NAMALWA (cell line): ENCODE results near the gene MON2.
"Not testable (repeated sequence)": the region's sequence is repeated elsewhere in the genome, so short reads cannot be mapped to it uniquely, and the experiment has no call there.

Source experiments
- DNase-seq: peaks from one replicate; pipeline ENCODE4 v3.0.0-alpha.2; 2015; ENCODE audit warnings: low spot score

The MON2 gene

DNA sequence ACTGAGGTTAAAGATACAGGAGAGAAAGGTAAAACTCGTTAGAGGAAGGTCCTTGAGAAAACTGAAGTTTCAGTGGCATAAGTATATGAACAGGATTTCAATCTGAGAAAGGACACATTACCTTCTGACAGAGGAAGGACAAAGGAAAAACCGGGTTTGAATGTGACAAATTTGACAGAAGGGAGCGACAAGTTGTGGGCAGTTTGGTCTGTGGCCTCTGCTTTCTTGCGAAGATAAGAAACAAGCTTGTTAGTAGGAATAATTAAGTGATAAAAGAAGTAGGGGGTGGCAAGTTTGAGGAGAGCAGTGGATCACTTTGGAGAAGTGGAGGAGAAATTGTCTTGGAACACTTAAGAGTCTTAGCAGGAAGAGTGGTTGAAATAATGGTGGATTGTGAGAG lies 5.1 kb downstream of the MON2 start:
- no peak for DNase-seq

DNA sequence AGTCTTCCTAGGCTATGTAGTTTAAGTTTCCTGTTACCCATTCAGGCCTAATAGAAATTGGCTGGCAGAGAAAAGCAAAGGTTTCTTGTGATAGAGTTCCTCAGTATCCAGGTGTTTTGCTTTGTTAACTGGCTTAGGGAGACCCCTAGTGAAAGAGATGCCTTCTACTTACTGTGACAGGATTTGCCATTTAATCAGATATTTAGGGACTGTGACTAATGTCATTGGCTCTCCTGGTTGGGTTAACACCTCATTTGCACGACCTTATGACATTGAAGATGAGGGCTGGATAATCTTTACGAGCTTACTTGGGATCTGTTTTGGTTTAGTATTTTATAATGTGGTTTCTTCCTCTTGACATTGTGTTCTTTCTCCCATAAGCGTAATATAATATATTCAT lies 5.8 kb downstream of the MON2 start:
- no peak for DNase-seq

DNA sequence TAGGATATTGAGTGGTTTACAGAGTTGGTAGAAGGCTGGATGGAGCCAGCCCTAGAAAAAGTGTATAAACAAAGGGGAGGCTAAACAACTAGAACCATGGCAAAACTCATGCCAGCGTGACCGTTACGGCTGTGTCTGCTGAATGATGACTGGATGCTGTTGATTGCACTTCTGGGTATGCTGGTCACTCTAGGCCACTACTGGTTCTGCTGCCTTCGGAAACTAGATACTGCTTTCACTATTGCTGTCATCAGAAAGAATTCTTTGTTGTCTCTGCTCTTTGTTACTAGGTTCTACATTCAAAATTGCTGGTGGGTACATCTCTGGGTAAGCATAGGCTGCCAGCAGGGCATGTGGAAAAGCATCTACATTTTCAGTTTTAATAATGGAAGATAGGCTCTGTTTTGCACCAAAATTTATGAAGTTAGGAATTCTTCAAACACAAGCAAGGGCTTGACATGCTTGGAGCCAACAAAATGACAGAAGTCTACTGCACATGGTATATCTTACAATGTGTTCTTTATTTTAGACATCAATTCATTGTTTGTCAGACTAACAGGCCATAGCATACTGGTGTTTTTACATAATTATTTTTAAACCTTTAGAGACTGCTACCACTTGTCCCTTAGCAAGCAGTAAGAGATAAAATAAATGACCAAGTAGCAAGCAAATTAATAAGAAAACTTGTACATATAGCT lies 15.4 kb downstream of the MON2 start:
- DNase-seq, result no peak

DNA sequence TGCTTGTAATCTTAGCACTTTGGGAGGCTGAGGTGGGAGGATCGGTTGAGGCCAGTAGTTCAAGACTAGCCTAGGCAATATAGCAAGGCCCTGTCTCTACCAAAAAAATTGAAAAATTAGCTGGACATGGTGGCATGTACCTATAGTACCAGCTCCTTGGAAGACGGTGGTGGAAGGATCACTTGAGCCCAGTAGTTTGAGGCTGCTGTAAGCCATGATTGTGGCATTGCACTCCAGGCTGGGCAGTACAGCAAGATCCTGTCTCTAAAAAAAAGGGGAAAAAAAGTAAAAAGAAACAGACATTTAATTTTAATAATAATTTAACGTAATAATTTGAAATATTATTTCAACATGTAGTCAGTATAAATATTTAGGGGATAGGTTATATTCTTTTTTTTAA lies 16.1 kb downstream of the MON2 start:
- DNase-seq, result no peak

DNA sequence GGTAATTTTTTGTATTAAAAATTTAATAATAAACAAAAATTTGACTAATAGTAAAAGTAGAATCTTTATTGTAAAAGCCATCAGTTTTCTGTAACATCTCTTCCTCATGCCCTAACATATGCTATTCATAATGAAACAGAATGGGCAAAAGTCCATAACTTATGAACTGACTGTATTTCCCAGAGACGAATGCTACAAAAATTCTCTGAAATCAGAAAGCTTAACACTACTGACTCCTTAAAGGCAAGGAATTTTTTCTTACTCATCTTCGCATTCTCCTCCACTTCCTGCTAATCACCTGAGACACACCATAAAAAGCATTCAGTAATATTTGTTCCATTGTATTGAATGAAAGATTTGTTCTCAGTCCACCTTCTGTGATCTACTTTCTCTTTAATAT lies 17.6 kb downstream of the MON2 start:
- DNase-seq, result no peak

DNA sequence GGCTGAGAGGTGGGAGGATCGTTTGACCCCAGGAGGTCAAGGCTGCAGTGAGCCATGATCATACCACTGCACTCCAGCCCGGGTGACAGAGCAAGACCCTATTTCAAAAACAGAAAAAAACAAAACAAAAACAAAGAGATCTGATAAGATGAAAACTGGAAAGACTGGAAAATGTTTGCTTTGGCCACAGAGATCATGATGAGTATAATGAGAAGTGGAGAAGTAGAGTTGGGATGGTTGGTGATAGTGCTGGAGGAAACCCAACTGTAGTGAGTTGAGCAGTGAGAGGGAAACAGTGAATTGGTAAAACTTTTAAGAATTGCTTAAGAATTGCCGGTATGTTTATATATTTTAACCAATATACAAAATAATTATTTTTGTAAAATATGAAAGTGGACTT lies 39.2 kb downstream of the MON2 start:
- DNase-seq, result no peak

DNA sequence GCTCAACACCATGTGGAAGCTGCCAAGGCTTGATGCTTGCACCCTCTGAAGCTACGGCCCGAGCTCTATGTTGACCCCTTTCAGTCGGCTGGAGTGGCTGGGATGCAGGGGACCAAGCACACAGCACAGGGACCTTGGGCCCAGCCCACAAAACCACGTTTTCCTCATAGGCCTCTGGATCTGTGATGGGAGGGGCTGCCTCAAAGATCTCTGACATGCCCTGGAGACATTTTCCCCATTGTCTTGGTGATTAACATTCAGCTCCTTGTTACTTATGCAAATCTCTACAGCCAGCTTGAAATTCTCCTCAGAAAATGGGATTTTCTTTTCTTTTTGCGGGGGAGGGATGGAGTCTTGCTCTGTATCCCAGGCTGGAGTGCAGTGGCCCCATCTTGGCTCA lies 46.3 kb downstream of the MON2 start:
- no peak for DNase-seq

DNA sequence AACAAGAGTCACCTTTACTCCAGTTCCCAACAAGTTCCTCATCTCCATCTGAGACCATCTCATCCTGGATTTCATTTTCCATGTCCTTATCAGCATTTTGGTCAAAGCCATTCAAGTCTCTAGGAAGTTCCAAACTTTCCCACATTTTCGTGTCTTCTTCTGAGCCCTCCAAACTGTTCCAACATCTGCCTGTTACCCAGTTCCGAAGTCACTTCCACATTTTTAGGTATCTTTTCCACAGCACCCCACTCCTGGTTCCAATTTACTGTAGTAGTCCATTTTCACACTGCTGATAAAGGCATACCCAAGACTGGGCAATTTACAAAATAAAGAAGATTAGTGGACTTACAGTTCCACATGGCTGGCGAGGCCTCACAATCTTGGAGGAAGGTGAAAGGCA lies 47.5 kb downstream of the MON2 start:
- DNase-seq, result not testable (repeated sequence)

DNA sequence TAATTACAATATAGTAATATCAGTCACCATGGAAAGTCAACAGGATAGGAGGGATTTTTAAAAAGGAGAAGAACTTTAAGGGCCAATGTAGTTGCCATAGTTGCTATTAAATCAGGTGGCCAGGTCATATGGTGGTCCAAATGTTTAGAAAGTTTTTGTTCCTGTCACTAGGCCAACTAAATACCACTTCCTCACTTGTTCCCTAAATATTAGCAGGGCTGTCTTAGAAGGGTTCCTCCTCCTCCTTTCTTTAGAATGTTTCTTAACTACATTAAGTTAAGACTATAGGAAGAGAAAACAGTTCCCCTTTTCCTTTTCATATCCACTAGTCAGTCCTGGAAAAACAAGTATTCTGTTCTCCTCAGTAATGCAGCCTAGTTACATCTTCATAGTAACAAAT lies 50.3 kb downstream of the MON2 start:
- no peak for DNase-seq

DNA sequence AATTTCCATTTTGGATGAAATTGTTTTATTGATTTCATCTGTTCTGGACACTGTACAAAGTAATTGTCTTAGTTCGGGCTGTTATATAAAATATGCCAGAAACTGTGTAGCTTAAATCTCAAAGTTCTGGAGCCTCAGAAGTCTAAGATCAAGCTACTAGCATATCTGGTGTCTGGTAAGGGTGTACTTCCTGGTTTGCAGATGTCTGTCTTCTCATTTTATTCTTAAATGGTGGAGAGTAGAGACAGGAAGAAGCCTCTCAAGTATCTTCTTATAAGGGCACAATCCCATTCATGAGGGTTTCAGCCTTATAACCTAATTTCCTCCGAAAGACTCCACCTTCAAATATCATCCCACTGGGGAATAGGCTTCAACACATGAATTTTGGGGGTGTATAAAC lies 51.3 kb downstream of the MON2 start:
- DNase-seq, result no peak

DNA sequence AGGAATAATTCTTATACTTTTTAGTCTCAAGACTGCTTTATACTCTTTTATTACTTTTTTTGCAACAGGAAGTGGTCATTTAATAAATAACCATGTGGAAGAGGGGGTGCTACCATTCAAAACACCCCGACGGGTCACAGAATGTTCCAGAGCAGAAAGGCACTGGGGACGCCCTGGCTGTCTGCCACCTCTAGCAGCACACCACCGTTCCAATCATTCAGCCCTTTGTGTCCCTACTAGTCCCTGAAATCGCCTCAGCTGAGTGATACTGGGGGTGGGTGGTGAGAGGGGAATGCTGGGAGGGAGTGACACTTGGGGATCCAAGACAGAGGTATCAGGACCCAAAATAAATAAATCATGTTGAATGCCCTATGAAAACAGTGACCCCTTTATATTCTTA lies 52.4 kb downstream of the MON2 start:
- DNase-seq, result no peak

DNA sequence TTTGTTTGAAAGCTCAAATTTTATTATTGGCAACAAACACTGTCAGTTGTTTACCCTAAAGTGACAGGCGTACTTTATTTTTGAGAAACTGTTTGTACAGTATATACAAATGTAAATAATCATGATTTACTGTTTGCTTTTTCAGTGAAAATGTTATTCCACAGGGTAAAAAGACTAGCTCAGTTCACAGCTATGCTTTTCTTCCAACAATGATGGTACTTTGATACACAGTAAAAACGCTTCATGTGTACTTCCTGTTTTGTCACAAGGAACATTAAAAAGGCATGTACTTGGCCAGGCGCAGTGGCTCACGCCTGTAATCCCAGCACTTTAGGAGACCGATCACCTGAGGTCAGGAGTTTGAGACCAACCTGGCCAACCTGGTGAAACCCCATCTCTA lies 53.7 kb downstream of the MON2 start:
- DNase-seq, result no peak

DNA sequence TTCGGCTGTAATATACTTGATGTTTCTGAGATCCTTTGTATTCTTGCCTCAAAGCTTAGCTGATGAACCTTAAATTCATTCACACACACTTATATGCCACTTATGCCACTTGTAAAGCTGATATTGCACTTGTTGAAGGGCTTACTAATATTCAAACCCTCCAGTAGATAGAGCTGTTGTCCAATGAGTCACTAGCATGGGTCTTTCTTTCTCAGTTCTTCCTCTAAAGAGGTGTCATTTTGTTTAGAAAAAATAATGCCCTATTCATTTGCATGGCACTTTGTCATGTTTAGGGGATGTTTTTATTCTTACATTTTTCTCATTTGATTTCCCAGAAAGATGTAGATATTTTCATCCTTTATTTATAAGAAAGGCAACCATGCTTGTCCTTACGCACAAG lies 56.4 kb downstream of the MON2 start:
- no peak for DNase-seq

DNA sequence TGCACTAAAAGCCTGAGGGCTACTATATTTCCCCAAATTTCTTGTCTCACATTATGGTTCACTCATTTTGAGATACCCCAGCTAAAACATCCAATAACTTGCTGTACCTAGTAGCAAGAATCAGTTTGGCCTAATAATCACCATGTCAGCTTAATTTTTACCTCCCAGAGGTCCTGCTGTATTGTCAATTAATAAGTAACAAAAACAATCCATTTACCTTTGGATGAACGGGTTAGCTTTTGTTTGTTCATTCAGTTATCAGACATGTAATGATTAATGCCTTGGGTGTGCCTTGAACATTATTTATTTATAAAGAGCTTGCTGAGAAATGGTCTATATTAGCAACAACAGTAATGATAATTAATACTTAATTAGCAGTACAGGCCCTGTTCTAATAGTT lies 57.0 kb downstream of the MON2 start:
- DNase-seq, result no peak

DNA sequence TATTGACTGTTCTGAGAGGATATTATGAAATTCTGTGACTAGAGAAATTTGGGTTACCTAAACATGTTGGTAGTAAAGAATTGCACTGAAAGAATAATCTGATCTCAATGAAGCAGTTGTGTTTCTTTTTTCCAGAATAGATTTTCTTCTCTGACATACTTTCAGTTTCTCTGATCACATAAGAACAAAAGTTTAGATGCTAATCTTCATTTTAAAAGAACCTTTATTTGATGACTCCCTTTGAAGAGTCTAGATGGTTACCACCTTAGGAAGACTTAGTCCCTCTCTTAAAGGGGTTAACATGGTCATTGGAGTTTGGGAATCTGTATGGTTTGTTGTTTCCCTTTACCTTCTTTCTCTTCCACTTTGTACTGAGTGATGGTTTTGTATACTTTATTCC lies 58.6 kb downstream of the MON2 start:
- DNase-seq, result no peak

DNA sequence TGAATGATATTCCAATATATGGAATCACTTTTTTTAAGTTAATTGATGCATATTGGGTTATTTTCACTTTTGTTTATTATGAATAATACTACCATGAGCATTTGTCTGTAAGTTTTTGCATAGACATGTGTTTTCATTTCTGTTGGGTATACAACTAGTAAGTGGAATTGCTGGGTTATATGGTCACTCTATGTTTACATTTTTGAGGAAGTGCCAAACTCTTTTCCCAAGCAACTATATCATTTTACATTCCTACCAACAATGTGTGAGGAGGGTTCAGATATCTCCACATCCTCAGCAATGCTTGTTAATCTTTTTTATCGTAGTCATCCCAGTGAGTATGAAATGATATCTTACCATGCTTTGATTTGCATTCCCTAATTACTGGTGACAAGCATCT lies 64.0 kb downstream of the MON2 start:
- DNase-seq, result no peak

DNA sequence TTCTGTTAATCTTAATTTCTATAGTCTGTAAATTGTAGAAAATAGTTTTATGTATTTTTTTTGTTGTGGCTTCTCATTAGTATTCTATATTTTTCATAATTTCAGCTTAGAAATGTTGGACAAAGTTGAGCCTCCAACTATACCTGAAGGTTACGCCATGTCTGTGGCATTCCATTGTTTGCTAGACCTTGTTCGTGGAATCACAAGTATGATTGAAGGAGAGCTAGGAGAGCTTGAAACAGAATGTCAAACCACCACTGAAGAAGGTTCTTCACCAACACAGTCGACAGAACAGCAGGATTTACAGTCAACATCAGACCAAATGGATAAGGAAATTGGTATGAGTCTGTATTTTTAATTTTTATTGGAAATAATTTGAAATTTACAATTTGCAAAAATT lies 65.7 kb downstream of the MON2 start:
- no peak for DNase-seq

DNA sequence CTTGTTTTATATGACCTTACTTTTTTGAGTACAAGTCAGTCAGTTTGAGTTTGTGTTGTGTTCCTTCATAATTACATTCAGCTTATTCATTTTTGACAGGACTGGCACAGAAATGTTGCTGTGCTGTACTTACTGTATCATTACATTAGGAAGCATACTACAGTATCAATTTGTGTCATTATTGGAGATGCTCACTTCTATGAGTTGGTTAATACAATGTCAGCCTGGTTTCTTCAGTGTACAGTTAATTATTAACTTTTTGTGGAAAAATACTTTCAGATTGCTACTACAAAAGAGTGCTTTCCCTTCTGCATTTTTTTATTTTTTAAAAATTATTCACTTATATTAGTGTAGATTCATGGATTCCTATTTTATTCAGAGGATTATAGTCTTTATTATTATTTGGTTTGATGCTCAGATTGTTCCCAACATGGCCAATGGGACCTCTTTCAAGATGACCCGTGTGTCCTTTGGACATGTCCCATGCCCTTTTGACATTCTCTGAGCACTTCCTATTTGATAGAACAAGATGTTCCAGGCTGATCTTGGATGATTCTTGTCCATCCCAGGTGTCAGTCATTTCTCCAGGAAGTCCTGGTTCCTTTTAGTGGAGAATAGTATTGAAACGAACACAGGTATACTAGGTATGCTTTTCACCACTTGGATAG lies 66.6 kb downstream of the MON2 start:
- DNase-seq, result no peak

DNA sequence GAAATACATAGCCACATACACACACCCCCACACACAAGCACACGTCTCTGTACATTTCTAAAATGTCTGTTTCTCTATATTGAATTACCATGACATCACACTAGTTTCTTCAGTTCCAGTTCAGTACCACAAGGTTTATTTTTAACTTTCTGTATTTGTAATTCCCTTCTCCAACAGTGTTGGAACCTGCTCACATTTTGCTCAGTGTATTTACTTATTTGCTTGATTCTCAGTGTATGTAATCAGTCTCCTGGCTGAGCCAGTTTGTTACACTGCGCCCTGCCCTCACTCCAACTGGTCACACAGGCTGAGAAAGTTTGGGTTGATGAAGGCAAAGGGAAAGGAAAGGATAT lies 67.1 kb downstream of the MON2 start:
- DNase-seq, result no peak

DNA sequence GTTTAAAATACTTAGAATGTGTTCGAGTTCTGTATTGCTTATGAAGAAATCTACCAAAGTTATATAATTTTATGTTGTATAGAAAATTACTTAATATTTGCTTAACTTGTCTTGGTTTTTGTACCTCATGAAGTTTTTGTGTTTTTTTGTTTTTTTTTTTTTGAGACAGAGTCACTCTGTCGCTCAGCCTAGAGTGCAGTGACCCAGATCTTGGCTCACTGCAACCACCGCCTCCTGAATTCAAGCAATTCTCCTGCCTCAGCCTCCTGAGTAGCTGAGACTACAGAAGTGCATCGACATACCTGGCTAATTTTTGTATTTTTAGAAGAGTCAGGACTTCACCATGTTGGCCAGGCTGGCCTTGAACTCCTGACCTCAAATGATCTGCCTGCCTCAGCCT lies 69.9 kb downstream of the MON2 start:
- DNase-seq, result no peak

DNA sequence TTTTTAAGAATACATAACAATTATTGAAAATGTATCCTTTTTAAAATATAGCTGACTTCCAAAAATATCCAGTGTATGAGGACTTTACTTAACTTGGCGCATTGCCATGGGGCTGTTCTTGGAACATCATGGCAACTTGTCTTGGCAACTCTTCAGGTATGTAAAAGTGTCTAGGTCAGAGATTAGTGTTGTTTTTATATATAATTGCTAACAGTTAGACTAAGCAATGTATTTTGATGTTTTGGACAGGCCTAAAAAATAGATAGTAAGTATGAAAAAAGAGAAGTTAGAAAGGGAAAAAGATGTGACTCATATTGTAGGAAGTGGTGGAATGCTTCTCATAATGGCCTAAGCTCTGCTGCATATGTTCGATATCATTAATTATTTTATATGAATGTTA lies 70.9 kb downstream of the MON2 start:
- no peak for DNase-seq

DNA sequence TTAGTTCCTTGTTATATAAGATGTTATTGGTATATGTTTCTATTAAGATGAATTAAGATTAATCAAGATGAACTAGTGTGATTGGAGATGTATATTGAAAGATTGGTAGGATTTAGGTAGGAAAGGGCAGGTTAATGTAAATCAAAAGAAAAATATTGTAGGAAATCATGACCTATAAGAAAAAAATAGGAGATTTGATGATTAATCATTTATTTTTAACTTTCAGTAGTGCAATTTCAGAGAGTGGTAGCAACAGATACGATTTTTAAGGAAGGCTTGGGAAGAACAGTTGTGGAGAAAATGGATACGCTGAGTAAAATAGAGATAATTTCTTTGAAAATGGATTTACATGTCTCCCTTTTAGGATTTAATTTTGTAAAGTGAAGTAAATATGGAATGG lies 73.7 kb downstream of the MON2 start:
- DNase-seq, result no peak

DNA sequence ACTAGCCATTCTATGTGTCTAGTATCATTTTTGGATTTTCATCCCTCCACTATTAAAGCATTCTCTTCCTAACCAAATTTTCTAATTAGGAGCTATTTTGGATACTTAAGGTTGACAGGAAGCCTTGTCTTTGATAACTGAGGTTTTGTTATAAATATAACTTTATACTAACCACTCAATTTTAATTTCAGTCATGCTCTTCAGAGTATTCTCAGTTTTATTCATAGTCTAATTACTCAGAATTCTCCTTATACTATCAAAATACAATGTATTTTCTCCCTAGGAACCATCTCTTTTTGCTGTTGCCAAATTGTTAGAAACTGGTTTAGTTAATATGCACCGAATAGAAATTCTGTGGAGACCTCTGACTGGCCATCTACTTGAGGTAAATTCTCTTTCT lies 76.2 kb downstream of the MON2 start:
- DNase-seq, result no peak

DNA sequence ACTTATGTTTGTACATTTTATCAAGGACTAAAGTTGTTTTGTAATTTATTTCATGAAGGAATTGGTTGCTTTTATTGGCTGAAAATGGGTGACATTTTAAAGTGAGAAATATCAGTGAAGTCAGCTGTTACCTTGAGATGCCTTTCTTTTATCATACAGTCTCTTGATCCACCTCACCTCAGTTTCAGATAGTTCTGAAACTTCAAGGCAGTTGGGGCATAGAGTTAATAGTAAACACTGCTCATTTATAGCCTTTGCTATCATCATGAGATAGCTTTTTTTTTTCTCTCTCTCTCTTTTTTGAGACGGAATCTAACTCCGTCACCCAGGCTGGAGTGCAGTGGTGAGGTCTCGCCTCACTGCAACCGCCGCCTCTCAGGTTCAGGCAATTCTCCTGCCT lies 76.7 kb downstream of the MON2 start:
- DNase-seq, result no peak
